Mesenchymal stem cell (in vitro differentiated cells and primary cell): ENCODE results near the gene DGKH.

Source experiments
- DNase-seq: peaks from one replicate; pipeline ENCODE4 v3.0.0-alpha.2; 2013
- H2AFZ ChIP-seq: one replicate; pipeline ENCODE4 v1.6.1; 2013; ENCODE audit warnings: low read depth, mild to moderate bottlenecking, control low read depth, inconsistent platforms, low read length, moderate library complexity
- H2AK5ac ChIP-seq: 2 replicates; pipeline ENCODE4 v1.6.1; 2013; ENCODE audit warnings: low read length, moderate library complexity, mild to moderate bottlenecking, inconsistent platforms; ENCODE audit not compliant: severe bottlenecking
- H2BK120ac ChIP-seq: one replicate; pipeline ENCODE4 v1.6.1; 2013; ENCODE audit warnings: low read depth, mild to moderate bottlenecking, inconsistent platforms, low read length, moderate library complexity
- H2BK12ac ChIP-seq, 2 experiments: one replicate each; pipeline ENCODE4 v1.6.1; 2013; ENCODE audit warnings: inconsistent platforms in 2 of 2, low read length in 2 of 2, mild to moderate bottlenecking in 2 of 2, moderate library complexity in 2 of 2, control low read depth in 1 of 2
- H2BK15ac ChIP-seq: one replicate; pipeline ENCODE4 v1.6.1; 2013; ENCODE audit warnings: mild to moderate bottlenecking, low read depth, inconsistent platforms; ENCODE audit not compliant: poor library complexity, severe bottlenecking
- H2BK5ac ChIP-seq: 2 replicates; pipeline ENCODE4 v1.6.1; 2013; ENCODE audit warnings: low read depth, mild to moderate bottlenecking, low read length, control low read depth, inconsistent platforms; ENCODE audit not compliant: poor library complexity, severe bottlenecking
- H3K14ac ChIP-seq, 2 experiments: one replicate each; pipeline ENCODE4 v1.6.1; 2013; ENCODE audit warnings: inconsistent platforms in 2 of 2, low read length in 2 of 2, control low read depth in 1 of 2, mild to moderate bottlenecking in 1 of 2, moderate library complexity in 1 of 2
- H3K18ac ChIP-seq, 2 experiments: one replicate each; pipeline ENCODE4 v1.6.1; 2013; ENCODE audit warnings: inconsistent platforms in 2 of 2, low read length in 2 of 2, control low read depth in 1 of 2, low read depth in 1 of 2, mild to moderate bottlenecking in 1 of 2
- H3K23ac ChIP-seq, 2 experiments: one replicate each; pipeline ENCODE4 v1.6.1; 2013; ENCODE audit warnings: inconsistent platforms in 2 of 2, low read length in 2 of 2, mild to moderate bottlenecking in 2 of 2, moderate library complexity in 2 of 2, control low read depth in 1 of 2
- H3K27ac ChIP-seq: 2 replicates; pipeline ENCODE4 v1.5.1; 2013; ENCODE audit warnings: mild to moderate bottlenecking, moderate library complexity, low read length, control low read depth, inconsistent platforms; ENCODE audit not compliant: poor library complexity, severe bottlenecking
- H3K27me3 ChIP-seq, 2 experiments: 2 replicates each; pipeline versions ENCODE4 v1.6.1 to v1.7.0; 2013; ENCODE audit warnings: low read length in 2 of 2, mild to moderate bottlenecking in 2 of 2, moderate library complexity in 2 of 2, control low read depth in 1 of 2, inconsistent platforms in 1 of 2; ENCODE audit not compliant: control insufficient read depth in 1 of 2, insufficient read depth in 1 of 2
- H3K36me3 ChIP-seq, 2 experiments: 2 replicates each; pipeline versions ENCODE4 v1.6.1 to v1.7.0; 2013; ENCODE audit warnings: low read length in 2 of 2, control low read depth in 1 of 2, inconsistent platforms in 1 of 2, low read depth in 1 of 2, mild to moderate bottlenecking in 1 of 2; ENCODE audit not compliant: insufficient read depth in 2 of 2, control insufficient read depth in 1 of 2
- H3K4ac ChIP-seq, 2 experiments: one replicate each; pipeline ENCODE4 v1.6.1; 2013; ENCODE audit warnings: inconsistent platforms in 2 of 2, low read length in 2 of 2, mild to moderate bottlenecking in 2 of 2, moderate library complexity in 2 of 2, control low read depth in 1 of 2, low read depth in 1 of 2
- H3K4me1 ChIP-seq: 2 replicates; pipeline ENCODE4 v1.6.1; 2013; ENCODE audit warnings: low read depth, low read length, control low read depth; ENCODE audit not compliant: control insufficient read depth, insufficient read depth
- H3K4me2 ChIP-seq: 2 replicates; pipeline ENCODE4 v1.6.1; 2013; ENCODE audit warnings: low read length, mild to moderate bottlenecking, inconsistent platforms; ENCODE audit not compliant: poor library complexity, severe bottlenecking
- H3K4me3 ChIP-seq, 2 experiments: 2 replicates each; pipeline versions ENCODE4 v1.5.1 to v1.7.0; 2013; ENCODE audit warnings: low read length in 2 of 2, mild to moderate bottlenecking in 2 of 2, control low read depth in 1 of 2, low read depth in 1 of 2; ENCODE audit not compliant: insufficient read depth in 1 of 2
- H3K79me1 ChIP-seq: replicated peaks from 2 replicates; pipeline ENCODE4 v1.6.1; 2013; ENCODE audit warnings: mild to moderate bottlenecking, control low read depth, low read length, inconsistent platforms; ENCODE audit not compliant: poor library complexity, severe bottlenecking
- H3K9ac ChIP-seq: 2 replicates; pipeline ENCODE4 v1.7.0; 2013; ENCODE audit warnings: mild to moderate bottlenecking, low read length, moderate library complexity
- H3K9me3 ChIP-seq: 2 replicates; pipeline ENCODE4 v1.7.0; 2013; ENCODE audit warnings: mild to moderate bottlenecking, low read length; ENCODE audit not compliant: control insufficient read depth
- H4K8ac ChIP-seq: one replicate; pipeline ENCODE4 v1.6.1; 2013; ENCODE audit warnings: inconsistent platforms, mild to moderate bottlenecking, low read length, moderate library complexity
- H4K91ac ChIP-seq: one replicate; pipeline ENCODE4 v1.6.1; 2013; ENCODE audit warnings: mild to moderate bottlenecking, low read length, inconsistent platforms
- WGBS: methylation state at CpG from one replicate; pipeline ENCODE4 v1.1.7; 2013; ENCODE audit warnings: mixed read lengths; 5-methylcytosine and 5-hydroxymethylcytosine counted together

The DGKH gene

GRCh38 chr13:42036711-42037110 is 11.7 kb upstream of the DGKH start:
- Histone ChIP-seq H3K79me1 (no peaks in the 10 kb centered on the region), H2AFZ (no peak overlapping the region), H2AK5ac (no peak overlapping the region), H2BK120ac (no peak overlapping the region), H3K27ac (no peak overlapping the region), H3K4me3 (no peak overlapping the region), H3K4me1 (peaks cover 5% of the 10 kb centered on the region), H3K23ac (no peak overlapping the region), H4K8ac (no peak overlapping the region), H2BK12ac (no peak overlapping the region), H3K14ac (no peak overlapping the region), H2BK5ac (no peak overlapping the region), H4K91ac (no peak overlapping the region), H3K4me2 (no peak overlapping the region), H2BK15ac (no peak overlapping the region), H3K9ac (no peak overlapping the region), H3K4ac (no peak overlapping the region), H3K9me3 (peaks cover 22% of the 10 kb centered on the region), H3K27me3 (no peaks in the 10 kb centered on the region), H3K36me3 (no peaks in the 10 kb centered on the region), H3K18ac (no peak overlapping the region)
- WGBS, result 96% methylated on average over 3 of the region's 3 CpGs
- no peak for DNase-seq

- no peak overlapping the region for H3K27ac ChIP-seq
- H3K23ac ChIP-seq, result no peak overlapping the region
- H2BK5ac ChIP-seq, result no peak overlapping the region
- no peak overlapping the region for H4K8ac ChIP-seq
- peaks cover 5% of the 10 kb centered on the region for H3K79me1 ChIP-seq
- peak overlapping the region in 1 of 2 experiments; percentile 81 for H3K4me3 ChIP-seq
- peak overlapping the region; percentile 89 for H3K9ac ChIP-seq
- no peak overlapping the region for H4K91ac ChIP-seq
- H2BK120ac ChIP-seq, result no peak overlapping the region
- 91% methylated on average over 19 of the region's 19 CpGs for WGBS
- no peak overlapping the region for H2BK12ac ChIP-seq
- no peak overlapping the region for H3K18ac ChIP-seq
- H2AK5ac ChIP-seq, result no peak overlapping the region
- H2BK15ac ChIP-seq, result no peak overlapping the region
- H3K14ac ChIP-seq, result no peak overlapping the region
- H3K4me2 ChIP-seq, result no peak overlapping the region
- no peak overlapping the region for H3K4ac ChIP-seq
- H3K36me3 ChIP-seq, result peaks cover 0 to 2% of the 10 kb centered on the region in 2 experiments
- DNase-seq, result peak; percentile 11
- H2AFZ ChIP-seq, result no peak overlapping the region
- no peaks in the 10 kb centered on the region for H3K27me3 ChIP-seq
- peaks cover 22% of the 10 kb centered on the region for H3K9me3 ChIP-seq
- peaks cover 9% of the 10 kb centered on the region for H3K4me1 ChIP-seq
Observed at GRCh38 chr13:42038661-42039456, 9.6 kb upstream of the DGKH start.

GRCh38 chr13:42039457-42039945 is 8.9 kb upstream of the DGKH start:
- Histone ChIP-seq H3K14ac (no peak overlapping the region), H2AFZ (no peak overlapping the region), H3K4ac (no peak overlapping the region), H2BK12ac (no peak overlapping the region), H3K27ac (peak overlapping the region; percentile 90), H3K23ac (no peak overlapping the region), H2AK5ac (no peak overlapping the region), H3K27me3 (no peaks in the 10 kb centered on the region), H2BK15ac (no peak overlapping the region), H4K8ac (no peak overlapping the region), H3K79me1 (peaks cover 7% of the 10 kb centered on the region), H3K18ac (peak overlapping the region in 1 of 2 experiments; percentile 98), H3K9ac (peak overlapping the region; percentile 89), H3K36me3 (peaks cover 0 to 3% of the 10 kb centered on the region in 2 experiments), H3K4me2 (peak overlapping the region; percentile 81), H4K91ac (no peak overlapping the region), H2BK120ac (no peak overlapping the region), H3K4me3 (peak overlapping the region in 1 of 2 experiments; percentile 81), H3K4me1 (peaks cover 10% of the 10 kb centered on the region), H2BK5ac (no peak overlapping the region), H3K9me3 (peaks cover 19% of the 10 kb centered on the region)
- 33% methylated on average over 14 of the region's 14 CpGs for WGBS
- no peak for DNase-seq

- Histone ChIP-seq H2BK15ac (peak overlapping the region; percentile 98), H4K91ac (peak overlapping the region; percentile 68), H3K14ac (peak overlapping the region in 1 of 2 experiments; percentile 20), H3K36me3 (peaks cover 0 to 3% of the 10 kb centered on the region in 2 experiments), H2BK120ac (peak overlapping the region; percentile 92), H2BK12ac (peak overlapping the region in 1 of 2 experiments; percentile 29), H3K4me2 (peak overlapping the region; percentile 81), H3K4me3 (peak overlapping the region; percentile 76 to 81), H4K8ac (peak overlapping the region; percentile 64), H3K18ac (peak overlapping the region; percentile 92 to 98), H3K9ac (peak overlapping the region; percentile 89), H3K79me1 (peaks cover 10% of the 10 kb centered on the region), H2AFZ (peak overlapping the region; percentile 44), H2BK5ac (peak overlapping the region; percentile 95), H2AK5ac (no peak overlapping the region), H3K4me1 (peaks cover 12% of the 10 kb centered on the region), H3K9me3 (peaks cover 15% of the 10 kb centered on the region), H3K23ac (no peak overlapping the region), H3K4ac (peak overlapping the region in 1 of 2 experiments; percentile 94), H3K27me3 (no peaks in the 10 kb centered on the region), H3K27ac (peak overlapping the region; percentile 90)
- WGBS, result under 1% methylated on average over 34 of the region's 91 CpGs
- peak; percentile 89 for DNase-seq
Observed at GRCh38 chr13:42039946-42040729, 8.3 kb upstream of the DGKH start.
